Right kidney (tissue), 9 donors: ENCODE data around the gene SARM1.
A peak's percentile ranks its signal among the peaks of the same experiment; 100 is the strongest.
"Not testable (repeated sequence)": the region's sequence is repeated elsewhere in the genome, so short reads cannot be mapped to it uniquely, and the experiment has no call there.

Experiments used
- DNase-seq: peaks from one replicate; pipeline ENCODE4 v3.0.0-alpha.2; 2016
- long read RNA-seq, 8 donors: transcript quantifications; one replicate each; lab custom pipeline, GENCODE V29; 2026

Gene SARM1
- long read RNA-seq, donor 1, full-length matches to known transcripts = 1 of 1 reads
- long read RNA-seq, donor 1, partial matches to known transcripts = 0 of 1 reads
- long read RNA-seq, donor 1, other reads (novel, unspliced or antisense) = 0 of 1 reads
- long read RNA-seq, donor 2, full-length matches to known transcripts = 1 of 1 reads
- long read RNA-seq, donor 2, partial matches to known transcripts = 0 of 1 reads
- long read RNA-seq, donor 2, other reads (novel, unspliced or antisense) = 0 of 1 reads
- long read RNA-seq, donor 3, full-length matches to known transcripts = 2 of 2 reads
- long read RNA-seq, donor 3, partial matches to known transcripts = 0 of 2 reads
- long read RNA-seq, donor 3, other reads (novel, unspliced or antisense) = 0 of 2 reads
- long read RNA-seq, donor 4 = 0 reads
- long read RNA-seq, donor 5, full-length matches to known transcripts = 4 of 4 reads
- long read RNA-seq, donor 5, partial matches to known transcripts = 0 of 4 reads
- long read RNA-seq, donor 5, other reads (novel, unspliced or antisense) = 0 of 4 reads
- long read RNA-seq, donor 6, full-length matches to known transcripts = 2 of 2 reads
- long read RNA-seq, donor 6, partial matches to known transcripts = 0 of 2 reads
- long read RNA-seq, donor 6, other reads (novel, unspliced or antisense) = 0 of 2 reads
- long read RNA-seq, donor 7 = 0 reads
- long read RNA-seq, donor 8, full-length matches to known transcripts = 2 of 2 reads
- long read RNA-seq, donor 8, partial matches to known transcripts = 0 of 2 reads
- long read RNA-seq, donor 8, other reads (novel, unspliced or antisense) = 0 of 2 reads

DNA sequence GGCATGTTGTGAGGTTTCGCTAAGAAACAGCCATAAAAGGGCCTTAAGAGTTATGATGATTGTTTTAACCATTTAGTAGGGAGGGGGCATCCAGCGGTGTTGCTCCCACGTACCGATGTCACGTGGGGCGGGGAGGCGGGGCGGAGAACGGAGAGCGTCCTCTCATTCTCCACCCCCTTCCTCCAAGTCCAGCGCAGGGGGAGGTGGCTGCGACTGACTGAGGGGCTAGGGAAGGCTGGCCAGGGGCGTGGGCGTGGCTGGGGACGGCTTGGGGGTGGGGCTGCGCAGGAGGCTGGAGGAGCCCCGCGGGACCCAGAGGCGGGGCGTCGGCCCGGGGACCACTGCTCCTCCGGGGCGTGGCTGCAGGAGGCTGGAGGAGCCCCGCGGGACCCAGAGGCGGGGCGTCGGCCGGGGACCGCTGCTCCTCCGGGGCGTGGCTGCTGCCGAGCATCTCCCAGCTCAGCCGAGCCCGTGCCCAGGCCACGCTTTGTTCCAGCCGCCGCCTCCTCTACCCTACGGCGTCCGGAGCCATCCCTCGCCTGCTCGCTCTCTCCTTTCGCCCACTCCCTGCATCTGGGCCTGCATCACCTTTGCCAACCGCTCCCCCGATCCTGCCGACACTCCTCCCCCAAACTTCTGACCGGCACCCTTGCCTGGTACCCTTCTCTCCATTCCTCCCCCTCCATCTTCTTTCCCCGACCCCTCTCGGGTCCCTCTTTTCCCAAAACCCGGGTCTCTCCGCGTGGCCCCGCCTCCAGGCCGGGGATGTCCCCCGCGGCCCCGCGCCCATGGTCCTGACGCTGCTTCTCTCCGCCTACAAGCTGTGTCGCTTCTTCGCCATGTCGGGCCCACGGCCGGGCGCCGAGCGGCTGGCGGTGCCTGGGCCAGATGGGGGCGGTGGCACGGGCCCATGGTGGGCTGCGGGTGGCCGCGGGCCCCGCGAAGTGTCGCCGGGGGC, at the start of gene SARM1:
TSS of gene SARM1 (plus strand) at position 450 of the 958 bp plus-strand sequence. CDS start at position 789, 339 bp downstream.
- DNase-seq = peak; percentile 80

DNA sequence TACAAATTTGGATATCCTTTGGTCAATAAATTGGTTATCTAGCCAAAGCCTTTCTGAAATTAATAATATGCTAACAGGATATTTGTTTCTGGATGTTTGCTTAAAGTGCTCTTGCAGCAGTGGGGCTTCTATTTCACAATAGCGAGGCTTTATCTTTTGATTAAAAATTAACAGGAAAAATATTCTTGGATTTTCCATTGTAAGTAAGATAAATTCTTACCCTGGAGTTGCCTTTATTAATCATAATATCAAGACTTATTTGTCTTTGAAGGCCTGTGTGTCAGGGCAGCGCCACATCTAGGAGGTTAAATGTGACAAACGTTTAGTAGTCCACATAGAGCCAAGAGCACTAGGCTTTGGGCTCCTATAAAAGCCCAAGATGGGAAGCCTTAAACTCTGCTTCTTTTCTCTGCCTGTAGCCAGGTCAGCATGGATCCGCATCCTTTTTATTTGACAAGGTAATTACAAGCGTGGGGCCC, 47.2 kb upstream of the SARM1 start:
- no peak for DNase-seq

DNA sequence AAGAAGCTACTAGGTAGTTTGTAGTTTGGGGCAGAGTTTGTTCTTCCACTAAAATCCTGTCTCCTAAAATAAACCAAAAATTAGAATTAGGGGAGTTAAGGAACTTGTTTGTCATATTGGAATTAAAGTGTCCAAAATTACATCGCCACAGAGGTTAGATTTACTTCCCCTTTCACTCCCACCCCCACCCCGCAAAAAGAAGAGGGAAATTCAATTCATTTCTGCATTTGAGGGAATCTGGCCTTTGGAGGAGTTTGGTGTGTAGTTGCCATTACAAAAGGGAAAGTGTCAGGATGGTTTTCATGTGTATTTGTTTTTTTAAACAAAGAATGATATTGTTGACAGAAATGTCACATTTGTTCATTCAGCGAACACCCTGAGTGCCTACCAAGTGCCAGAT, 46.7 kb upstream of the SARM1 start:
- no peak for DNase-seq

DNA sequence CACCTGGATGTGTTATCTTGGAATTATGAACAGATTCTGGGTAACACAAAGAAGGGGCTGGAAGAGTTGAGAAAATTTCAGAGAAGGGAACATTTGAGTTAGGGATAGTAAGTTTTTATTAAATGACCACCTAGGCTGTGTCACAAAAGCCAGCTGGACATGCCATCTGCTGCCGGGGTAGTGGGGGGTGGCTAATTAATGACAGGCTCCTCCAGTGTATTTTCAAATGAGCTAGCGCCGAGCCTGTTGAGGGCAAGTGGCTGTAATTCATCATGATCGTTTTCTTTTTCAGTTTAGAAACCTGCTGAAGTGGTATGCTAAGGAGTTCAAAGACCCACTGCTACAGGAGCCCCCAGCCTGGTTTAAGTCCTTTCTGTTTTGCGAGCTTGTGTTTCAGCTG, 46.3 kb upstream of the SARM1 start:
- no peak for DNase-seq

DNA sequence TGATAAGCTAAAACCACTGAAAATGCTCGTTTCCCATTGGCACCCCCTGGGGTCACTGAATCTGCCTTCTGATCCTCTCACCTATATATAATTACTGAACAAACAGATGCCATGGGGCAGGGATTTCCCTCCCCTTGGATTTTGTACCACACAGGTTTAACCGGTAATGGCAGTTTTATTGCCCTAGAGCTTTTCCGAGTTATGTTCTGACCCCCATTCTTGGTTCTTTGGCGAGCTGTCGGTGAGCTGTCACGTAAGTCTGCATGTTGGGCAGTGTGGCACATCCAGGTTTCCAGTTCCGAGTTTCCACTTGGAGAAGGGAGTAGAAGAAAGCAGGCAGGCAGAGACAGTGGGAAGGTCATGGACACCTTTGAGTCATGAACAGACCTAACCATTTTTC, 45.4 kb upstream of the SARM1 start:
- no peak for DNase-seq

DNA sequence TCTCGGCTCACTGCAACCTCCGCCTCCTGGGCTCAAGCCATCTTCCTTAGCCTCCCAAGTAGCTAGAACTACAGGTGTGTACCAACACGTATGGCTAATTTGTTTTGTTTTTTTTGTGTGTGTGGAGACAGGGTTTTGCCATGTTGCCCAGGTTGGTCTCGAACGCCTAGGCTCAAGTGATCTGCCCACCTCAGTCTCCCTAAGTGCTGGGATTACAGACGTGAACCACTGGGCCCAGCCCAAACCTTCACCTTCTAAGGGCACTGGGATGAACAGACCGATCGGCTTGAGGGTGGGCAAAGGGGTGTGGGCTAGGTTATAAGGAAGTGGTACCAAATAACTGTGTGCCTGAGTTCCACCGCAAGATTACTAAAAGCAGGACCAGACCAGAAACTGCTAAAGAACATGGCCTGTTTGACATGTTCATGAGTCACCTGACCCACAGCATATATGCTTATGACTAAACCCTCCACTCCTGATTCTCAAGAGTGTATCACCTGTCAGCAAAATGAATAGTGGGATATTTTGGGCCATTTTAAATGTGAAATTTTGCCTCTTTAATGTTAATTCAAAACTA, 44.4 kb upstream of the SARM1 start:
- DNase-seq = no peak

DNA sequence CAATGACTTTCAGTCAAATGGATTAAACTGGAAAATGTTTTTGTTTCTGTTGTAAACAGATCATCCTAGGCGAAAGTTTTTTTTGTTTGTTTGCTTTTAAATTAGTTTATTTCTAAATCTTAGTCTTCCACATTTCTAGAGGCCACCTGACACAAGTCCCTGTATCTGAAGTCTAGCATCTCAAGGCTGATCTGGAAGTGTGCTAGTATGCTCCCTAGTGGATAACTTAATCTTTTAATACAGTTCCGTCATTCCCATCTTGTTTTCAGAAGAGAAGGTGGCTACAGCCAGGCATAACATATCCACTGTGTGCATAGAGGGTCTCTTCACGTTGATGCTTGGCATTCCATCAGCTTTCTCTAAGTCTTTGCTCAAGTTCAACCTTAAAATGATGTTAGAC, 43.8 kb upstream of the SARM1 start:
- no peak for DNase-seq

DNA sequence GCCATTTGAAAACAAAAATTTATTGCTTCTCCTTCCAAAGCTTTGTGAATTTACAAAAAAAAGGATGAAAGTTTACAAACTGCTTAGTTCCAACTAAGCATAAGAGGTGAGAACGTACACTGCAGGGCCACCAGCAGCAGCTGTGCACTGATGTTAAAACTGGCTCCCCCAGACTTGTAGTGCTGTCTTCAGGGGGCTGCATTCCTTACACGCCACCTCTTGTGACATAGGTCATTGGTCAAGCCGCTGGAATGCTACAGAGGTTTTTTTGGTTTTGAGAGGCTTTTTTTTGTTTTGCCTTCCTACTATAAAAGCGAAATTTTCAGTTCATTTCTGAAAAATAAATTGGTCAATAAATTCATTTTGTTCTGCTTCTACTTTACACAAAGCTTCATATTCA, 43.2 kb upstream of the SARM1 start:
- DNase-seq = no peak

DNA sequence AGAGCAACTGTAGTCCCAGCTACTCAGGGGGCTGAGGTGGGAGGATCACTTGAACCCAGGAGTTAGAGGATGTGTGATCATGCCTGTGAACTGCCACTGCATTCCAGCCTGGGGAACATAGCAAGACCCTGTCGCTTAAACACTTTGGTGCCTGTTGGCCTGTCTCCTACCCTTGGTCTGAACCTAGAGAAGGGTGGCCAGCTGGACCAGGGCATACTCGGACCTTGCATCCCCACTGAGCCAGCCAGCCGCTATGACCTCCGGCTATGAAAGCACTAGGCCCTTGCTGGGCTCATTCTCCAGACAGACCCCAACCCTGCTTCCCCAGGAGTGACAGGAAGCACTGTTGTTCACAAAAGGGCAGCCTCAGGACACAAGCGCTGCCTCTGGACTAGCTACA, 40.8 kb upstream of the SARM1 start:
- DNase-seq = no peak

DNA sequence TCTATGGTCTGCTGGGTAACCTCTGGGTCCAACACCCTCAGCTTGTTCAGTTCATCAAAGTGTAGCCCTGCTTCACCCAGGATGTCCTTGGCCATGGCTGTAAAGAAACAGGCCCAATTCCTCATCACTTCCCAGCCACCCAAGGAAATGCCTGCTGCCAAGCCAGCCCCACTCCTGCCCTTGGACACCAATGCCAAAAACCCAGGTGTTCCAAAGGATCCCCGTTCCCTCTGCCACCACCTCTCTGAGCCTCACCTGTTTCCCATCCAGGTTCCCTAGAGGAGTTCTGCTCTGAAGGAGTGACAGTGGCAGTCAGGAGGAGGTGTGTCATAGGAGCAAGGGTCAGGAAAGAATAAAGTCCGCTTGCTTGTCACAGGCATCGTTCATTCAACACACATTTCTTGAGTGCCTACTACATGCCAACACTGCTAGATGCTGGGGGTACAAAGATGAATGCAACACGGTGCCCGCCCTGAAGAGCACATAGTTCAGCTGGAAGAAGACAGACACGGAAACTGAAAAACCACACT, 39.5 kb upstream of the SARM1 start:
- DNase-seq = no peak

DNA sequence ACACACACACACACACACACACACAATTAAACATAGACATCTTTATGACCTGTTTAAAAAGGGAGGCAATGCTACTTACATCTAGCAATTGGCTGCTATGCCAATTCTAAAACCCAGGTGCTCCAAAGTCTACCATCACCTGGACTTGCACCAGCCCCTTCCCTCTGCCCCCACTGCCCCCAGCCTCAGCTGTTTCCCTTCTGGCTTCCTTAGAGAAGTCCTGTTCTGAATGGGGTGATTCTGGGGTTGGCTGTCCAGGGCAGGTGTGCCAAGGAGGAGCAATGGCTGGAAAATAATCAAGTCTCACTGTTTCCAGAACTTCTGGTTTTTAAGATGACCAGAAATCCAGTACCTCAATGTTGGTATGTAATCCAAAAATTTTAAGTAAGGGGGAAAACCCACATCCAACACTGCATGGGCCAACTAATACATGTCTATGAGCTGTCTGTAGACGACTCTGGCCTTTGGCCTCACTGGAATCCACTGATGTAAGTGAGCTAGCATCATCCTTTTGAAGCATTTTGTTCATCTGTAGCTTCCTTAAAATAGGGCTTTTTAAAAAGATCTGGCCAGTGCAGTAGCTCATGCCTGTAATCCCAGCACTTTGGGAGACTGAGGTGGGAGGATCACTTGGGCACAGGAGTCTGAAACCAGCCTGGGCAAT, 38.3 kb upstream of the SARM1 start:
- DNase-seq = no peak

DNA sequence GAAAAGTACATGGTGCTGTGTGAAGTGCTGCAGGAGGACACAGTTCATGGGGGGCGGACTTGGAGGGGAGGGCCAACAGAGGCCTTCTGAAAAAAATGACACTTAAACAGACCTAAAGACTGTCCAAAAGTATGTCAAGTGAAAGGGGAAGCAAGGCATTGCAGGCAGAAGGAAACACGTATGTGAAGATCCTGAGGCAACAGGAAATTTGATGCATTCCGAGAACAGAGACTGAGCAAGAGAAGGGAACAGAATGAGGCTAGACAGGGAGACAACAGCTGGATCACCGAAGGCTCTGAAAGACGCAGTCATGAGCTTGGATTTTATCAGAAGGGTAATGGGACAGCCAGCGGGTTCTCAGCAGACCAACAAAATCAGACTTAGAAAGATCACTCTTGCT, 37.3 kb upstream of the SARM1 start:
- DNase-seq = no peak

DNA sequence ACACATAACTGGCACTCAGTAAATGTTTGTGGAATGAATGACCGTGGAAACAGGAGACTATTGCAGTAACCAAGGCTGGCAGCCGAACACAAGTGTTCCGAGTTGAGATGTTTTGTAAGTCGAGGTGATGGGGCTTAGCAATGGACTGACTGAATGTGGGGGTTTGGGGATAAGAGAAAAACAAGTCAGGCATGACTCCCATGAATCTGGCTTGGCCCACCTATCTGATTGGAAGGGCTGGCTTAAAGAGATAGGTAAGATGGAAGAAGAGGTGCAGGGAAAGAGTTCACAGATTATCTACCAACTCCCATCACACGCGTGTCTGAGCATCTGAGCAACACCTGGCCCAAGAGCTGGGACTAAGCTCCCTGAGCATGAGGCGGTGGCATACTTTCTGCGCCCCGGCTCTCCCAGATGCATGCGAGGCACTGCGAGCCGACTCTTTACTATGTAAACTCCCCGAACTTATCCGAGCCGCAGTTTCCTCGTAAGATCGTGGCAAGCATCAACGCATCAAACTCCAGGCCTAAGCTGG, 36.8 kb upstream of the SARM1 start:
- no peak for DNase-seq

DNA sequence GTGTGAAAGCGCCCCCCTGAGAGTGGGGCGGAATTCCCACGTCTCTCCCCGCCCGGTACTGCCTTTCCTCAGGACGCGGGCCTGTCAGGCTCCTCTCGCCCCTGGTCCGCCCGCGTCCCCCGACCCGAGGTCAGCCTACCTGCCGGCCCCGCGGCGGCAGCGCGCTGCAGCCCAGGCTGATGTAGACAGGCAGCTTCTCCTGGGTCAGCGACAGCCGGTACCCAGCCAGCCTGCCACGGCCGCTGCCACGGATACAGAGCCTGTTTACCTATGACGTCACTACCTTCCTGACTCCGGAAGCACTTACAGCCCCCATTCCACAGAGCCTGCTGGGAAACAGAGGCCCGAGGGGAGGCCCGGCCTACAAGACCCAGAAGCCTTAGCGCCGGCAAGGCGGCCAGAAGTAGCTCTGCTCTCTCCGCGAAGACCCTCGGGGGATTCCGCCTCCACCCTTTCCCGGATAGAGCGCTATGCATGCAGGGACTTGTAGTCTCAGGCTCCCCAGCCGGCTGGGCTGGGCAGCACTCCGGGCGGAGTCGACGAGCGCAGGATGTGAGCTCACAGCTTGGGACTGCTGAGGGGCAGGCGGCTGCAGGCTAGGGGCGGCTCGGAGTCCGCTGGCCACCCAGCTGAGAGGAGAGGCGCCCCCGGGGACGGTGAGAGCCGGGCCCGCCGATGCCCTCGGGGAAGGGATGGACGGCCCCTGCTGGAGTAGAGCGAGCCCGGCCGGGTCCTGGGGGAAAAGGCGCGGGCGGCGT, 36.1 kb upstream of the SARM1 start, which contains the start of the genes IFT20 and TNFAIP1:
TSS of gene IFT20 (minus strand) at position 272 of the 758 bp plus-strand sequence. CDS start 3,487 bp downstream, outside the sequence.
TSS of gene TNFAIP1 (plus strand) at position 561 of the 758 bp plus-strand sequence. CDS start 3,761 bp downstream, outside the sequence.
- DNase-seq = peak; percentile 92

DNA sequence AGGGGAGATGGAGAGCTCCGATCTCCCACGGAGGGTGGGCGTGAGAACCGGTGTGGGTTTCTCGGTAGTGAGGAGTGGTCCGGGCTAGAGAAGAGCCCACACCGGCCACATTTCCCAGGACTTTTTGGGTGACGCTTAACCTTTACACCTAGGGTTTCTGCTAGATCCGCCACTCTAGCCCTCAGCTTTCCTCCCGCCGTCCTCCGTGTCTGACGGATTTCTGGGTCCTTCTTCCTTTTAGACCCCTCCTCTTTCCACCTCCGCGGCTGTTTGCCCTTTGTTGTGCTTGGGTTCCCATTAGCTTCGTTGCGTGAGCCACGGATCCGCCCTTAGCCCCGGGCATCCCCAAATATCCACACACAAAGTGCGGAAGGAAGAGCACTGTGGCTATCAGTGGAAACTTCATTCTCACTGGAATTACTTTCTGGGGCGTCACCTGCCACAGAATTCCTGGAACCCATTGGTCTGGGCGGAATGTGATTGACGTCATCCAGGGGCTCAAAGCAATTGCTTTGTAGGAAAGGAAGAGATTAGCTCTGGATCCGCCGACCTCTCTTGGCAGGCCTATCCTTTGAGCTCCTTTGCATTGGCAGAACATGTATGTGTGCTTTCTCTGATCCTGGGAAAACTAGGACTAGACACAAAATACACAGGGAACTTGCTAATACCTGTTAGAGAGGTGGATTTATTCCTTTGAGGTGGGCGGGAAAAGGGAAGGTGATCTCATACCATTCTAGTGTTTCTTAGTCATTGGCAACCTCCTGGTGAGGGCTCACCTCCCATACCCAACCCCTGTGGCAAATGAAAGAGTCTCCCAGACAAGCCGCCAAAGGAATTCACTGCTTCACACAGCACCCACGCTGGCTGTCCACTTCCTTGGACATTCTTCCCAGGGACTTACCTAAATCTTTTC, 35.3 kb upstream of the SARM1 start:
- DNase-seq = no peak

DNA sequence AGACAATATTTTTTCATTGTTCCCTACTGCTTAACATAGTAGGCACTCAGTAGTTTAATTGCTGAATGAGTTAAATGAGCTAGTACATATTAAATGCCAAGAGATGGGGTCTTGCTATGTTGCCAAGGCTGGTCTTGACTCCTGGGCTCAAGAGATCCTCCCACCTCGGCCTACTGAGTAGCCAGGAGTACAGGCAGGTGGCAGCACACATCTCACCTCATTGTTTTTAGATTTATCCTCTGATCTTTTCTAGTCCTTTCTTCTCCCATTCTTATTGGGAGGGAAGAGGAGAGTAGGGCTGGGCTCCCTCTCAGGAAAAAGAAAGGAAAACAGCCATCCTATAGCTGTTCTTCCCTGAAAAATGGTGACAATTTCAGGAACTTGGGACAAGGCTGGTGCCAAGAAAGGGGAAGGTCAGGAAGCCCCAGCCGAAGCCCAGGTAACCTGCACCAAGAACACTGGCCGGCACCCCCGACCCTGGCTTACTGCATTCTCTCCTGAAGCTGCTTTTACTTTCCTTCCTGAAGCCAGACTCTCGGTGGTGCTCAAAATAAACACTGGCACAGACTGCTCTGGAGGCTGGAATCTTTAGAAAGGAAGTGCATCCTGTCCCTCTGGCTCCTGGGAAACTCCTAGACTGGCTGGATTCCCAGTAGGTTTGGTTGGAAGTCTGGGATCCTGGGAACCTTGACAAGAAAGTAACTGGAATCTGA, 33.3 kb upstream of the SARM1 start:
- no peak for DNase-seq

DNA sequence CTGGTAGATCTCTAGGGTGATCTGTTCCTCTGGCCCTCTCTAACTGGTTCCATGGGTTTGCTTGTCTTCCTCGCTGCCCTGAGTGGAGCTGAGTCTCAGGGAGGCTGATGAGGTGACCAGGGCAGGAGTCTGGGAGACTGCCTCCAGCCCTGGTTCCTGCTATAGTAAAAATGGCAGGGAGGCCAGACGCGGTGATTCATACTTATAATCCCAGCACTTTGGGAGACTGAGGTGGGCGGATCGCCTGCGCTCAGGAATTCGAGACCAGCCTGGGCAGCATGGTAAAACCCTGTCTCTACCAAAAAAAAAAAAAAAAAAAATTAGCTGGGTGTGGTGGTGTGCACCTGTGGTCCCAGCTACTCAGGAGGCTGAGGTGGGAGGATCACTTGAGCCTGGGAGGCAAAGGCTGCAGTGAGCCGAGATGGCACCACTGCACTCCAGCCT, 32.7 kb upstream of the SARM1 start:
- not testable (repeated sequence) for DNase-seq

DNA sequence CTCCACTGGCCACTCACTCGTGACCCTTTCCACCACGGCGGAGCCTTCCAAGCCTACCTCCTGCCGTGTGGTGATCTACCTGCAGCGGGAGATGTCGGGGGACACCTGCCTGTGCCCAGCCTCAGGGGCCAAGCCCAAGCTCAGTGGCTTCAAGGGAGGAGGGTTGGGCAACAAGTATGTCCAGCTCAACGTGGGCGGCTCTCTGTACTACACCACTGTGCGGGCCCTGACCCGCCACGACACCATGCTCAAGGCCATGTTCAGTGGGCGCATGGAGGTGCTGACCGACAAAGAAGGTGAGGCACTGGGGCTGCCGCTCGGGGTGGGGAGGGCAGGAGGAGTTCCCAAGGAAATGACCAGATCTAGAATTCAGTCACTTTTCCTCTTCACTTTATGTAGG, 32.1 kb upstream of the SARM1 start:
- DNase-seq = no peak
